ENCODE measurements around the gene TRIM15.
"Not testable (repeated sequence)": the region's sequence is repeated elsewhere in the genome, so short reads cannot be mapped to it uniquely, and the experiment has no call there.

TRIM15 gene

DNA sequence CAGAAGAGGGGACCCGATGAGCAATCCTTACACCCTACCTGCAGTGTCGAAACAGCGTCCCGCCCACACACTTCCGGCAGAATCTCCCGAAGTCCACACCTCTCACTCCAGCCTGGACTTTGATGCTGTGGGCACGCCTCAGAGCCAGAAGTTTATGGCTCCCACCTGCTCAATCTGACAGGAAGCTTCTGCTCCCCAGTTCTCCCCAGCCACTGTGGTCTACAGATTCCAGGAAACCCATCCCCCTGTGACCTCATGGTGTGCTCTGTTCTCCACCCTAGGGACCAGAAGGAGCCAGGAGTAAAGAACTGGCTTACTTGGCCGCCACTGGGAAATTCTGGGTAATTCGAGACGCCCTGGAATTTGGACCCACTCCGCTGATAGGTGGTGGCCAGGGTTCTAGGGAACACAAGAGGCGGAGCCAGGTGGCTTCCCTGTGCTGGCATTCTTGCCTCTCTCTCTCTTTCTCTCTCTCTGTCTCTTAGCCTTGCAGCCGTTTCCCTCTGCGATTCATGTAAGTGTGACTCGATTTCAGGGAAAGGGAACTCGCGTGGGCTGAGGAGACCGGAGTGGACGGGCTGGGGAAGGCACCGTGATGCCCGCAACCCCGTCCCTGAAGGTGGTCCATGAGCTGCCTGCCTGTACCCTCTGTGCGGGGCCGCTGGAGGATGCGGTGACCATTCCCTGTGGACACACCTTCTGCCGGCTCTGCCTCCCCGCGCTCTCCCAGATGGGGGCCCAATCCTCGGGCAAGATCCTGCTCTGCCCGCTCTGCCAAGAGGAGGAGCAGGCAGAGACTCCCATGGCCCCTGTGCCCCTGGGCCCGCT is at the start of gene TRIM15:
TRIM15 (plus strand) TSS at position 457 of the 828 bp plus-strand sequence; CDS start at position 596, 139 bp downstream.
- TF ChIP-seq, protein P1, sequence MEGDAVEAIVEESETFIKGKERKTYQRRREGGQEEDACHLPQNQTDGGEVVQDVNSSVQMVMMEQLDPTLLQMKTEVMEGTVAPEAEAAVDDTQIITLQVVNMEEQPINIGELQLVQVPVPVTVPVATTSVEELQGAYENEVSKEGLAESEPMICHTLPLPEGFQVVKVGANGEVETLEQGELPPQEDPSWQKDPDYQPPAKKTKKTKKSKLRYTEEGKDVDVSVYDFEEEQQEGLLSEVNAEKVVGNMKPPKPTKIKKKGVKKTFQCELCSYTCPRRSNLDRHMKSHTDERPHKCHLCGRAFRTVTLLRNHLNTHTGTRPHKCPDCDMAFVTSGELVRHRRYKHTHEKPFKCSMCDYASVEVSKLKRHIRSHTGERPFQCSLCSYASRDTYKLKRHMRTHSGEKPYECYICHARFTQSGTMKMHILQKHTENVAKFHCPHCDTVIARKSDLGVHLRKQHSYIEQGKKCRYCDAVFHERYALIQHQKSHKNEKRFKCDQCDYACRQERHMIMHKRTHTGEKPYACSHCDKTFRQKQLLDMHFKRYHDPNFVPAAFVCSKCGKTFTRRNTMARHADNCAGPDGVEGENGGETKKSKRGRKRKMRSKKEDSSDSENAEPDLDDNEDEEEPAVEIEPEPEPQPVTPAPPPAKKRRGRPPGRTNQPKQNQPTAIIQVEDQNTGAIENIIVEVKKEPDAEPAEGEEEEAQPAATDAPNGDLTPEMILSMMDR (IDR thresholded peaks at IDR 0.05; ENCODE audit: insufficient read depth, low read depth, low read length, missing control alignments): no peak
- no peak within 1 kb of the TSS for H3K4me3 ChIP-seq (ENCODE audit: low read length)
- peak; percentile 60 for DNase-seq (ENCODE audit: low read depth)

DNA sequence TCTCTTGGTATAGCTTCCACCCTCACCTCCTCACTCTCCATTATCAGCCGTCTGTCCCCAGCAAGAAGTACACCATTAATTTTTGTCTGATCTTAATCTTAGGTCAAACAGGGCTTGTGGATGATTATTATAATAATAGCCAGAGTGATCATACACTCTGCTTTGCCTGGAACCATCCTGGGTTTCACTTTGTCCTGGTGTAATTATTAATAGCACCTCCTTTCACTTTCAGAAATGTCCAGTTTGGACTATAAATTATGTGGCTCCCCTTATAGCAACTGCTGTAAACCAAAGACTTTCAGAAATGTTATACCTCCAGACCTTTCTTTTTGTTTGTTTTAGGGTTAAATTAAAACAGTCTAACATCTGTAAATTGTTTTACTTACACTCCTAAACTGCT is 49.5 kb upstream of the TRIM15 start:
- H3K4me3 ChIP-seq (ENCODE audit: low read length): no peak overlapping the region
- DNase-seq (ENCODE audit: low read depth): no peak
- TF ChIP-seq, protein P1 (IDR thresholded peaks at IDR 0.05; ENCODE audit: insufficient read depth, low read depth, low read length, missing control alignments): no peak

- TF ChIP-seq, protein P1 (IDR thresholded peaks at IDR 0.05; ENCODE audit: insufficient read depth, low read depth, low read length, missing control alignments): peak; percentile 3
- DNase-seq (ENCODE audit: low read depth): no peak
- H3K4me3 ChIP-seq (ENCODE audit: low read length): no peak overlapping the region
Observed at GRCh38 chr6:30116724-30117123, 46.6 kb upstream of the TRIM15 start.

DNA sequence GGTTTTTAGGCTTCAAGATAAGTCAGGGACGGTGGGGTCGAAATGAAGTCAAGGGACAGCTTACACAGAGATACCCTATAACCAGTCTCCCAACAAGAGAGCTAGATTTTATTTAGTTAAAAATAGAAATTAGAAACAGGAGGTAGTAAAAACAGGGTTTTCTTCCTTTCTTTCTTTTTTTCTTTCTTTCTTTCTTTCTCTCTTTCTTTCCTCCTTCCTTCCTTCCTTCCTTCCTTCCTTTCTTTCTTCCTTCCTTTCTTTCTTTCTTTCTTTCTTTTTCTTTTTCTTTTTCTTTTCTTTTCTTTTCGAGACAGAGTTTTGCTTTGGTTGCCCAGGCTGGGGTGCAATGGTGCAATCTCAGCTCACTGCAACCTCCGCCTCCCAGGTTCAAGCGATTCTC is 44.7 kb upstream of the TRIM15 start:
- not testable (repeated sequence) for H3K4me3 ChIP-seq (ENCODE audit: low read length); DNase-seq (ENCODE audit: low read depth)

- TF ChIP-seq, protein P1 (IDR thresholded peaks at IDR 0.05; ENCODE audit: insufficient read depth, low read depth, low read length, missing control alignments): no peak
Observed at GRCh38 chr6:30121446-30122366, 41.6 kb upstream of the TRIM15 start.

GRCh38 chr6:30122515-30122914 is 40.8 kb upstream of the TRIM15 start:
- no peak for DNase-seq (ENCODE audit: low read depth)
- TF ChIP-seq, protein P1 (IDR thresholded peaks at IDR 0.05; ENCODE audit: insufficient read depth, low read depth, low read length, missing control alignments): no peak
- H3K4me3 ChIP-seq (ENCODE audit: low read length): no peak overlapping the region

More at GRCh38 chr6:30121446-30122366, 41.6 kb upstream of the TRIM15 start:
- H3K4me3 ChIP-seq (ENCODE audit: low read length): no peak overlapping the region
- DNase-seq (ENCODE audit: low read depth): no peak
